Breast epithelium (tissue), 4 donors: Measurements from ENCODE around the gene RPN1. TPM values are rescaled to one million over a fixed set of nuclear protein-coding genes. Genes with fewer than 3 reads are reported as not detected.
"Not testable (repeated sequence)": the region's sequence is repeated elsewhere in the genome, so short reads cannot be mapped to it uniquely, and the experiment has no call there.

Experiments used
- DNase-seq, 2 donors: peaks; one replicate each; pipeline ENCODE4 v3.0.0-alpha.2; 2019; ENCODE audit warnings: low spot score in 2 of 2
- H3K27ac ChIP-seq, 2 donors: fragments of 200-600 bp; sonication (generic) in 1 of 2; one replicate each; pipeline ENCODE4 v1.5.1; 2016 to 2019; ENCODE audit warnings: mild to moderate bottlenecking in 1 of 2
- H3K27me3 ChIP-seq, 2 donors: fragments of 200-600 bp; sonication (generic) in 1 of 2; one replicate each; pipeline versions ENCODE4 v1.5.1 to v1.6.0; 2017 to 2019; ENCODE audit warnings: control low read depth in 1 of 2, mild to moderate bottlenecking in 1 of 2
- H3K36me3 ChIP-seq: fragments of 200-600 bp; one replicate; pipeline ENCODE4 v1.5.1; 2019
- H3K4me1 ChIP-seq, 2 donors: fragments of 200-600 bp; sonication (generic); one replicate each; pipeline ENCODE4 v1.5.1; 2016 to 2019; ENCODE audit warnings: control low read depth in 1 of 2
- H3K4me3 ChIP-seq, 3 donors: fragments of 200-600 bp; sonication (generic); 1 replicate in 2 of 3; 2 replicates in 1 of 3; pipeline ENCODE4 v1.5.1; 2016 to 2019; ENCODE audit warnings: mild to moderate bottlenecking in 3 of 3, moderate library complexity in 2 of 3
- H3K9me3 ChIP-seq, 2 donors: fragments of 200-600 bp; sonication (generic) in 1 of 2; one replicate each; pipeline ENCODE4 v1.5.1; 2016 to 2019; ENCODE audit warnings: control low read depth in 1 of 2
- CTCF ChIP-seq, 3 donors: fragments of 450-650 bp; IDR thresholded peaks; one replicate each; pipeline ENCODE4 v1.5.1; 2016 to 2017; ENCODE audit warnings: antibody characterized with exemption in 3 of 3, mild to moderate bottlenecking in 3 of 3, moderate library complexity in 3 of 3
- POLR2A ChIP-seq: fragments of 450-650 bp; IDR thresholded peaks from one replicate; pipeline ENCODE4 v1.6.1; 2016; ENCODE audit warnings: antibody characterized with exemption, mild to moderate bottlenecking, moderate library complexity
- POLR2AphosphoS5 ChIP-seq, 3 donors: sonication (generic); formaldehyde crosslinking; IDR thresholded peaks; one replicate each; pipeline ENCODE4 v1.6.1; 2017; ENCODE audit warnings: antibody characterized with exemption in 3 of 3
- intact Hi-C: fragments of 100-400 bp; cut with DNase I; formaldehyde crosslinking; loops from one replicate; pipeline ENCODE4 v1.15.1; 2023; ENCODE audit warnings: low total_unique reads
- total RNA-seq, 3 donors: library from RNA; depleted of rRNA; stranded (reverse); fragments of >200 nt; gene quantifications; one replicate each; pipeline ENCODE4 v1.1.0, GENCODE V29; 2016

RPN1 gene
- total RNA-seq, 3 donors from 2014 or later = 237 to 285 (median 240) TPM

GRCh38 chr3:128598884-128599664 is 51.5 kb downstream of the RPN1 start:
- Histone ChIP-seq H3K4me3 (no peak overlapping the region), H3K27me3 (no peaks in the 10 kb centered on the region), H3K27ac (no peak overlapping the region), H3K9me3 (no peaks in the 10 kb centered on the region), H3K36me3 (no peaks in the 10 kb centered on the region), H3K4me1 (no peaks in the 10 kb centered on the region)
- TF ChIP-seq POLR2AphosphoS5 (IDR thresholded peaks at IDR 0.05) = no peak
- TF ChIP-seq POLR2A = no peak
- TF ChIP-seq CTCF (IDR thresholded peaks at IDR 0.05) = no peak
- DNase-seq = no peak
- intact Hi-C loops = no loop called here

GRCh38 chr3:128597900-128598299 is 52.7 kb downstream of the RPN1 start:
- intact Hi-C loops = no loop called here
- no peak for TF ChIP-seq CTCF (IDR thresholded peaks at IDR 0.05)
- no peak for TF ChIP-seq POLR2AphosphoS5 (IDR thresholded peaks at IDR 0.05)
- TF ChIP-seq POLR2A = no peak
- no peaks in the 10 kb centered on the region for H3K4me1 ChIP-seq
- no peak overlapping the region for H3K4me3 ChIP-seq
- no peaks in the 10 kb centered on the region for H3K9me3 ChIP-seq
- H3K27ac ChIP-seq = no peak overlapping the region
- no peaks in the 10 kb centered on the region for H3K36me3 ChIP-seq
- DNase-seq = no peak
- H3K27me3 ChIP-seq = no peaks in the 10 kb centered on the region

GRCh38 chr3:128592864-128593263 is 57.8 kb downstream of the RPN1 start:
- H3K36me3 ChIP-seq = no peaks in the 10 kb centered on the region
- no peak for TF ChIP-seq POLR2A
- no peak for TF ChIP-seq POLR2AphosphoS5 (IDR thresholded peaks at IDR 0.05)
- TF ChIP-seq CTCF (IDR thresholded peaks at IDR 0.05) = no peak
- H3K4me1 ChIP-seq = no peaks in the 10 kb centered on the region
- no peaks in the 10 kb centered on the region for H3K27me3 ChIP-seq
- no peaks in the 10 kb centered on the region for H3K9me3 ChIP-seq
- intact Hi-C loops = loop anchor here (5.0 kb wide), 1 partner anchor 1481 kb away; no protein-coding TSS in a partner anchor
- no peak for DNase-seq
- no peak overlapping the region for H3K27ac ChIP-seq
- no peak overlapping the region for H3K4me3 ChIP-seq

- Histone ChIP-seq H3K9me3 (no peaks in the 10 kb centered on the region), H3K27me3 (no peaks in the 10 kb centered on the region), H3K4me1 (no peaks in the 10 kb centered on the region), H3K36me3 (no peaks in the 10 kb centered on the region), H3K4me3 (no peak overlapping the region), H3K27ac (no peak overlapping the region)
- intact Hi-C loops = loop anchor here (5.0 kb wide), 1 partner anchor 1480 kb away; no protein-coding TSS in a partner anchor
- TF ChIP-seq POLR2A (no peak), CTCF (IDR thresholded peaks at IDR 0.05) (no peak), POLR2AphosphoS5 (IDR thresholded peaks at IDR 0.05) (no peak)
- DNase-seq = no peak
Observed at GRCh38 chr3:128591738-128592426, 58.7 kb downstream of the RPN1 start.

- H3K4me1 ChIP-seq = no peaks in the 10 kb centered on the region
- H3K36me3 ChIP-seq = no peaks in the 10 kb centered on the region
- no peaks in the 10 kb centered on the region for H3K27me3 ChIP-seq
- no peak overlapping the region for H3K27ac ChIP-seq
- H3K4me3 ChIP-seq = no peak overlapping the region
- intact Hi-C loops = loop anchor here (5.0 kb wide), 1 partner anchor 1479 kb away; no protein-coding TSS in a partner anchor
- no peak for DNase-seq
- TF ChIP-seq POLR2A (no peak), POLR2AphosphoS5 (IDR thresholded peaks at IDR 0.05) (no peak), CTCF (IDR thresholded peaks at IDR 0.05) (no peak)
- no peaks in the 10 kb centered on the region for H3K9me3 ChIP-seq
Observed at GRCh38 chr3:128590948-128591347, 59.7 kb downstream of the RPN1 start.

- not testable (repeated sequence) for H3K27me3 ChIP-seq, H3K9me3 ChIP-seq, DNase-seq, H3K36me3 ChIP-seq, H3K27ac ChIP-seq, H3K4me3 ChIP-seq, H3K4me1 ChIP-seq
- intact Hi-C loops = loop anchor here (5.0 kb wide), 1 partner anchor 1478 kb away; no protein-coding TSS in a partner anchor
Observed at GRCh38 chr3:128589985-128590384, 60.6 kb downstream of the RPN1 start.
